Measurements from ENCODE around the gene NKAIN4.

NKAIN4 gene

GRCh38 chr20:63254232-63254605 lies at the start of gene NKAIN4:
NKAIN4 (minus strand) TSS chr20:63254463; CDS start chr20:63254450, 13 bp downstream.
- DNase-seq, result no peak

- no peak for DNase-seq
Measured at GRCh38 chr20:63303095-63303666, 48.9 kb upstream of the NKAIN4 start.

GRCh38 chr20:63301671-63302070 lies 47.4 kb upstream of the NKAIN4 start:
- DNase-seq, result no peak

GRCh38 chr20:63298731-63299312 lies 44.6 kb upstream of the NKAIN4 start:
- DNase-seq, result no peak

GRCh38 chr20:63297796-63298572 lies 43.7 kb upstream of the NKAIN4 start:
- DNase-seq, result no peak

GRCh38 chr20:63297371-63297781 lies 43.1 kb upstream of the NKAIN4 start:
- no peak for DNase-seq

GRCh38 chr20:63296531-63297299 lies 42.5 kb upstream of the NKAIN4 start:
- DNase-seq, result no peak

- no peak for DNase-seq
Measured at GRCh38 chr20:63295846-63296245, 41.6 kb upstream of the NKAIN4 start.

- DNase-seq, result no peak
Measured at GRCh38 chr20:63295422-63295821, 41.2 kb upstream of the NKAIN4 start.

GRCh38 chr20:63295018-63295417 lies 40.8 kb upstream of the NKAIN4 start:
- no peak for DNase-seq

GRCh38 chr20:63294536-63294900 lies 40.3 kb upstream of the NKAIN4 start:
- no peak for DNase-seq

- no peak for DNase-seq
Measured at GRCh38 chr20:63293871-63294535, 39.7 kb upstream of the NKAIN4 start.

GRCh38 chr20:63293456-63293855 lies 39.2 kb upstream of the NKAIN4 start:
- DNase-seq, result no peak

- no peak for DNase-seq
Measured at GRCh38 chr20:63292904-63293303, 38.6 kb upstream of the NKAIN4 start, which contains the start of gene COL20A1. COL20A1 (plus strand) TSS chr20:63293186; CDS start chr20:63295108, 1,922 bp downstream.

GRCh38 chr20:63292292-63292701 lies 38.0 kb upstream of the NKAIN4 start:
- no peak for DNase-seq

- no peak for DNase-seq
Measured at GRCh38 chr20:63291811-63292210, 37.5 kb upstream of the NKAIN4 start.

- no peak for DNase-seq
Measured at GRCh38 chr20:63290677-63291472, 36.6 kb upstream of the NKAIN4 start.

GRCh38 chr20:63290136-63290676 lies 35.9 kb upstream of the NKAIN4 start:
- no peak for DNase-seq

GRCh38 chr20:63289311-63290135 lies 35.3 kb upstream of the NKAIN4 start:
- no peak for DNase-seq

- no peak for DNase-seq
Measured at GRCh38 chr20:63288581-63289251, 34.5 kb upstream of the NKAIN4 start.
